SU-DHL-6 (cell line): ENCODE measurements around the gene CRB2.

Experiments used
- H2AFZ ChIP-seq: fragments of 200-600 bp; sonication (generic); 2 replicates; pipeline ENCODE4 v1.6.1; 2014; ENCODE audit warnings: low read depth, mild to moderate bottlenecking, moderate library complexity, mixed read lengths, antibody characterized with exemption, low read length; ENCODE audit not compliant: severe bottlenecking
- H3F3A ChIP-seq: fragments of 200-600 bp; shearing (Covaris generic); 2 replicates; pipeline ENCODE4 v1.6.0; 2016; ENCODE audit warnings: antibody characterized with exemption, mild to moderate bottlenecking; ENCODE audit not compliant: insufficient read depth
- H3K27ac ChIP-seq: fragments of 200-600 bp; sonication (generic); 2 replicates; pipeline ENCODE4 v1.5.1; 2016; ENCODE audit warnings: low read depth, mild to moderate bottlenecking, low read length, moderate library complexity, mixed read lengths
- H3K27me3 ChIP-seq: fragments of 200-600 bp; sonication (generic), shearing (Covaris generic); 2 replicates; pipeline ENCODE4 v1.6.0; 2014; ENCODE audit warnings: mild to moderate bottlenecking, low read length
- H3K36me3 ChIP-seq: fragments of 200-600 bp; sonication (generic); 2 replicates; pipeline ENCODE4 v1.6.1; 2014; ENCODE audit warnings: mild to moderate bottlenecking, low read length, mixed read lengths
- H3K4me2 ChIP-seq: fragments of 300-600, 200-600 bp; shearing (Covaris generic), sonication (generic); 2 replicates; pipeline ENCODE4 v1.6.0; 2014; ENCODE audit warnings: low read length, low read depth, mild to moderate bottlenecking; ENCODE audit not compliant: poor library complexity, severe bottlenecking
- H3K4me3 ChIP-seq: fragments of 200-600 bp; sonication (generic); 2 replicates; pipeline ENCODE4 v1.5.1; 2014; ENCODE audit warnings: antibody characterized with exemption, low read length, mild to moderate bottlenecking, mixed read lengths; ENCODE audit not compliant: insufficient read depth, poor library complexity, severe bottlenecking
- H3K79me2 ChIP-seq: fragments of 200-600 bp; sonication (generic); 2 replicates; pipeline ENCODE4 v1.6.1; 2014; ENCODE audit warnings: mild to moderate bottlenecking, low read length, moderate library complexity; ENCODE audit not compliant: insufficient read depth
- H3K9ac ChIP-seq: fragments of 200-600 bp; sonication (generic); 2 replicates; pipeline ENCODE4 v1.7.0; 2014; ENCODE audit warnings: mild to moderate bottlenecking, low read length
- H3K9me2 ChIP-seq: fragments of 200-600 bp; sonication (generic); replicated peaks from 2 replicates; pipeline ENCODE4 v1.6.1; 2014; ENCODE audit warnings: low read length; ENCODE audit not compliant: insufficient read depth
- H3K9me3 ChIP-seq: fragments of 200-600 bp; sonication (generic); 2 replicates; pipeline ENCODE4 v1.6.1; 2014; ENCODE audit warnings: low read length, mixed read lengths; ENCODE audit not compliant: insufficient read depth
- H4K20me1 ChIP-seq: fragments of 200-600 bp; sonication (generic); 2 replicates; pipeline ENCODE4 v1.6.1; 2014; ENCODE audit warnings: low read depth, mild to moderate bottlenecking, antibody characterized with exemption, low read length, moderate library complexity, mixed read lengths
- EZH2phosphoT487 ChIP-seq: fragments of 200-600 bp; sonication (generic), shearing (Covaris generic); conservative IDR thresholded peaks from 2 replicates; pipeline ENCODE4 v1.6.1; 2018; ENCODE audit warnings: mild to moderate bottlenecking, antibody characterized with exemption, low read length, moderate library complexity, mixed read lengths
- TF ChIP-seq, protein P1 (sequence below): fragments of 200-600 bp; sonication (generic); IDR thresholded peaks from one replicate; pipeline ENCODE4 v1.5.1; 2017; ENCODE audit warnings: antibody characterized with exemption, mild to moderate bottlenecking, low read length, moderate library complexity; ENCODE audit not compliant: insufficient read depth, poor library complexity, severe bottlenecking

The CRB2 gene

DNA sequence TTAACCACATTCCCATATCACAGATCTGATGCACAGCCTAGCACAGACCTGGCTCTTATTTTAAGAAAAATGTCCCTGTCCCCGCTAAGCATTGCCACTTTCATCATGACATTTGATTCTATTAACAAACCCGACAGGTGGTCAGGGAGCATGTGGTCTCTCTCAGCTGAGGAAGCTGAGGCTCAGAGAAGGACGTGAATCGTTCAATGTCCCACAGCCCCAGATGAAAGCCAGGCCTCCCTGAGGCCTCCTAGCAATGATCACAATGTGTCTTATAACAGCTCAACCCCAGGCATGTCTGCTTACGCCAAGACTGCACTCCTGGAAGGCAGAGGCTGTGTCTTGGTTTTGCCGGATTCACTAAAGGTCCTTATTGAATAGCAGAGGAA lies 10.4 kb upstream of the CRB2 start:
- H3K9ac ChIP-seq, result peak overlapping the region; percentile 29
- H3K27ac ChIP-seq, result peak overlapping the region; percentile 94
- peak overlapping the region; percentile 40 for H3K4me2 ChIP-seq

DNA sequence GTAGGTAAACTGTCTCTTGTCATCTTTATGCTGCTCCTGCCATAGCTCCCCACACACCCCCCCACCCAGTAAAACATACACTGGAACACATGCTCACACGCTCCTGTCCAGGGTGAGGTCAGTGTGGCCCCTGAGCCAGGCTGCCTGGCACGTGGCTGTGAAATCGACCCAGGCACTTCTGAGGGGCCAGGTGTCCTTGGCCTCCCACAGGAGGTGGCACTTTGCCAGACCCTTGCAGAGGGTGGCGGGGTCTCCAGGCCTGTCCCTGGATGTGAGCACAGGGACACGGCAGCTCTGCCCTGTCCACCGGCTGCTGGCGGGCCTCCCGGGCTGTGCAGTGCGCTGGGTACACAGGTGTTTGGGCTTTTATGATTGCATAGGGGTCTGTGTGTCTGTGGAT lies 10.0 kb upstream of the CRB2 start:
- TF ChIP-seq, protein P1, sequence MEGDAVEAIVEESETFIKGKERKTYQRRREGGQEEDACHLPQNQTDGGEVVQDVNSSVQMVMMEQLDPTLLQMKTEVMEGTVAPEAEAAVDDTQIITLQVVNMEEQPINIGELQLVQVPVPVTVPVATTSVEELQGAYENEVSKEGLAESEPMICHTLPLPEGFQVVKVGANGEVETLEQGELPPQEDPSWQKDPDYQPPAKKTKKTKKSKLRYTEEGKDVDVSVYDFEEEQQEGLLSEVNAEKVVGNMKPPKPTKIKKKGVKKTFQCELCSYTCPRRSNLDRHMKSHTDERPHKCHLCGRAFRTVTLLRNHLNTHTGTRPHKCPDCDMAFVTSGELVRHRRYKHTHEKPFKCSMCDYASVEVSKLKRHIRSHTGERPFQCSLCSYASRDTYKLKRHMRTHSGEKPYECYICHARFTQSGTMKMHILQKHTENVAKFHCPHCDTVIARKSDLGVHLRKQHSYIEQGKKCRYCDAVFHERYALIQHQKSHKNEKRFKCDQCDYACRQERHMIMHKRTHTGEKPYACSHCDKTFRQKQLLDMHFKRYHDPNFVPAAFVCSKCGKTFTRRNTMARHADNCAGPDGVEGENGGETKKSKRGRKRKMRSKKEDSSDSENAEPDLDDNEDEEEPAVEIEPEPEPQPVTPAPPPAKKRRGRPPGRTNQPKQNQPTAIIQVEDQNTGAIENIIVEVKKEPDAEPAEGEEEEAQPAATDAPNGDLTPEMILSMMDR, result no peak
- no peak for TF ChIP-seq EZH2phosphoT487
- no peaks in the 10 kb centered on the region for H3K36me3 ChIP-seq
- peaks cover 69% of the 10 kb centered on the region for H3F3A ChIP-seq
- no peaks in the 10 kb centered on the region for H3K27me3 ChIP-seq
- peak overlapping the region; percentile 40 for H2AFZ ChIP-seq
- no peaks in the 10 kb centered on the region for H3K79me2 ChIP-seq
- no peaks in the 10 kb centered on the region for H3K9me2 ChIP-seq
- H4K20me1 ChIP-seq, result no peaks in the 10 kb centered on the region
- no peaks in the 10 kb centered on the region for H3K9me3 ChIP-seq
- H3K9ac ChIP-seq, result peak overlapping the region; percentile 29
- peak overlapping the region; percentile 40 for H3K4me2 ChIP-seq
- peak overlapping the region; percentile 94 for H3K27ac ChIP-seq
- no peak overlapping the region for H3K4me3 ChIP-seq

More for the DNA sequence above, 10.4 kb upstream of the CRB2 start:
- no peaks in the 10 kb centered on the region for H3K9me3 ChIP-seq
- peak overlapping the region; percentile 40 for H2AFZ ChIP-seq
- peaks cover 74% of the 10 kb centered on the region for H3F3A ChIP-seq
- no peaks in the 10 kb centered on the region for H3K36me3 ChIP-seq
- no peaks in the 10 kb centered on the region for H4K20me1 ChIP-seq
- TF ChIP-seq EZH2phosphoT487, result no peak
- TF ChIP-seq, protein P1, result no peak
- no peak overlapping the region for H3K4me3 ChIP-seq
- H3K9me2 ChIP-seq, result no peaks in the 10 kb centered on the region
- no peaks in the 10 kb centered on the region for H3K79me2 ChIP-seq
- no peaks in the 10 kb centered on the region for H3K27me3 ChIP-seq

DNA sequence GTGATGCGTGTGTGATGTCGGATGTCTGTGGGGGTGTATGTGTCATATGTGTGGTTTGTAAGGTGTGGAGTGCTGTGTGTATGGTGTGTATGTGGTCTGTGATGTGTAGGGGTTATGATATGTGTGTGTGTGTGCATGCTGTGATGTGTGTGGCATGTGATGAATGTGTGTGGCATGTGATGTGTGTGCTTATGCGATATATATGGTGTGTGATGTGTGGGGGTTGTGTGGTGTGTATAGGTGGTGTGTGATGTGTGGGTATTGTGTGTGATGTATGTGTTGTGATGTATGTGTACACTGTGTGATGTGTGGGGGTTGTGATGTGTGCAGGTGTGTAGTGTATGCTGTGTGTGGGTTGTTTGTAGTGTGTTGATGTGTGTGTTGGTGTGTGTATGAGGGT lies 9.2 kb upstream of the CRB2 start:
- H3K79me2 ChIP-seq, result no peaks in the 10 kb centered on the region
- no peak overlapping the region for H3K9ac ChIP-seq
- no peaks in the 10 kb centered on the region for H3K9me2 ChIP-seq
- TF ChIP-seq, protein P1, result no peak
- no peak for TF ChIP-seq EZH2phosphoT487
- H4K20me1 ChIP-seq, result no peaks in the 10 kb centered on the region
- peaks cover 61% of the 10 kb centered on the region for H3F3A ChIP-seq
- no peak overlapping the region for H2AFZ ChIP-seq
- no peak overlapping the region for H3K4me3 ChIP-seq
- no peak overlapping the region for H3K27ac ChIP-seq
- H3K4me2 ChIP-seq, result no peak overlapping the region
- no peaks in the 10 kb centered on the region for H3K27me3 ChIP-seq
- no peaks in the 10 kb centered on the region for H3K9me3 ChIP-seq
- no peaks in the 10 kb centered on the region for H3K36me3 ChIP-seq
